Measurements from ENCODE around the gene PRDM15. TPM values are rescaled to one million over a fixed set of nuclear protein-coding genes. Genes with fewer than 3 reads are reported as not detected.
"Not testable (repeated sequence)": the region's sequence is repeated elsewhere in the genome, so short reads cannot be mapped to it uniquely, and the experiment has no call there.

Gene PRDM15
- total RNA-seq, 1 donor from 2014 or later = 16.2 TPM

DNA sequence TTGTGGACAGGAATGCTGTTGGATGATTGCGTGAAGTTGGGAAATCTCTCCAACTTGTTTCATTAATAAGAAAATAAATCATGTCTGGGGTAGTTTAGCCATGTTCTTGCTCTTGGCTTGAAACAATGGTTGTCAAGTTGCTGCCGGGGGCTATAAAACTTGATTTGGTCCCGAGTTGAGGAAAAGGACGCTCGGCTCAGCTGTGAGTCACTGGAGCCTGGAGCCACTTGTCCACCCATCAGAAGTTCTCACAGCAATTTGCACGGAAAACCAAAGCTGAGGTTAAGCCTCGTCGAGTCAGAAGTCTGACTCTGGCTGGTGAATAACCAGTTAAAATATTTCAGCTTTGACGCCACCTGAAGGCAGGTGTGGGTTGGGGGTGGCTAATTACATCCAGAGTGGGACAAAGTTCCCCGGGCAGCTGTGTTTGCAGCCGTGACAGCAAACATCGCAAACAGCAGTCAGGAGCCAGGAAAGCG, 92.6 kb downstream of the PRDM15 start:
- H3K27ac Mint-ChIP-seq = no peak overlapping the region
- DNase-seq (ENCODE audit: low spot score, unreplicated experiment) = no peak
- no peaks in the 10 kb centered on the region for H3K36me3 Mint-ChIP-seq (ENCODE audit: insufficient read depth)
- peaks cover 7% of the 10 kb centered on the region for H3K4me1 Mint-ChIP-seq (ENCODE audit: low read depth)
- H3K27me3 Mint-ChIP-seq = peaks cover 4% of the 10 kb centered on the region
- TF ChIP-seq, protein P1, sequence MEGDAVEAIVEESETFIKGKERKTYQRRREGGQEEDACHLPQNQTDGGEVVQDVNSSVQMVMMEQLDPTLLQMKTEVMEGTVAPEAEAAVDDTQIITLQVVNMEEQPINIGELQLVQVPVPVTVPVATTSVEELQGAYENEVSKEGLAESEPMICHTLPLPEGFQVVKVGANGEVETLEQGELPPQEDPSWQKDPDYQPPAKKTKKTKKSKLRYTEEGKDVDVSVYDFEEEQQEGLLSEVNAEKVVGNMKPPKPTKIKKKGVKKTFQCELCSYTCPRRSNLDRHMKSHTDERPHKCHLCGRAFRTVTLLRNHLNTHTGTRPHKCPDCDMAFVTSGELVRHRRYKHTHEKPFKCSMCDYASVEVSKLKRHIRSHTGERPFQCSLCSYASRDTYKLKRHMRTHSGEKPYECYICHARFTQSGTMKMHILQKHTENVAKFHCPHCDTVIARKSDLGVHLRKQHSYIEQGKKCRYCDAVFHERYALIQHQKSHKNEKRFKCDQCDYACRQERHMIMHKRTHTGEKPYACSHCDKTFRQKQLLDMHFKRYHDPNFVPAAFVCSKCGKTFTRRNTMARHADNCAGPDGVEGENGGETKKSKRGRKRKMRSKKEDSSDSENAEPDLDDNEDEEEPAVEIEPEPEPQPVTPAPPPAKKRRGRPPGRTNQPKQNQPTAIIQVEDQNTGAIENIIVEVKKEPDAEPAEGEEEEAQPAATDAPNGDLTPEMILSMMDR (IDR thresholded peaks at IDR 0.05; ENCODE audit: unreplicated experiment) = no peak
- peaks cover 3% of the 10 kb centered on the region for H3K9me3 Mint-ChIP-seq (ENCODE audit: low read depth)
- no peak overlapping the region for H3K4me3 Mint-ChIP-seq (ENCODE audit: low read depth)

DNA sequence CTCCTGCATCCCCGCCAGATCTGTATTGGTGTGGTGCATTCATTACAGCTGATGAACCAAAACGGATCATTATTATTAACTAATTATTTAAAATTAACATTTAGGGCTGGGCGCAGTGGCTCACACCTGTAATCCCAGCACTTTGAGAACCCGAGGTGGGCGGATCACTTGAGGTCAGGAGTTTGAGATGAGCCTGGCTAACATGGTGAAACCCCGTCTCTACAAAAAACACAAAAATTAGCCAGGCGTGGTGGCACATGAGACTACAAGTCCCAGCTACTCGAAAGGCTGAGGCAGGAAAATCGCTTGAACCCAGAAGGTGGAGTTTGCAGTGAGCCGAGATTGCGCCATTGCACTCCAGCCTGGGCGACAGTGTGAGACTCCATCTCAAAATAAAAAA, 93.9 kb downstream of the PRDM15 start:
- H3K4me1 Mint-ChIP-seq (ENCODE audit: low read depth); H3K27ac Mint-ChIP-seq; H3K27me3 Mint-ChIP-seq; DNase-seq (ENCODE audit: low spot score, unreplicated experiment); H3K4me3 Mint-ChIP-seq (ENCODE audit: low read depth); H3K9me3 Mint-ChIP-seq (ENCODE audit: low read depth); H3K36me3 Mint-ChIP-seq (ENCODE audit: insufficient read depth): not testable (repeated sequence)

DNA sequence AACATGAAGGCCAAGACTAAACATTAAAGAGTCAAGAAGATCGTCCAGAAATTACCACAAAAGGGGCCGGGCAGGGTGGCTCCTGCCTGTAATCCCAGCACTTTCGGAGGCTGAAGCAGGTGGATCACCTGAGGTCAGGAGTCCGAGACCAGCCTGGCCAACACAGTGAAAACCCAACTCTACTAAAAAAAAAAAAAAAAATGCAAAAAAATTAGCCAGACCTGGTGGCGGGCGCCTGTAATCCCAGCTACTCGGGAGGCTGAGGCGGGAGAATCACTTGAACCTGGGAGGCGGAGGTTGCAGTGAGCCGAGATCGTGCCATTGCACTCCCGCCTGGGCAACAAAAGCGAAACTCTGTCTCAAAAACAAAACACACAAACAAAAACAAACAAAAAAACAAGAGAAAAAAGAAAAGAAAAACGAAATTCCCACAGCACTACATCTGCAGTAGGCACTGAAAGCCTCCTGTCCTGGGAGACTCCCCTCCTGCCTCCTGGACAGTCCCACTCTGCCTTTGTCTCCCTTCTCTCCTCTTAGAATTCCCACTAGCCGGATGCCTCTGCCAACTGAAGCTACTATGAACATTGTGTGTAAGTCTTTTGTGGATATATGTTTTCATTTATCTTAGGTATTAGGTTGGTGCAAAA, 94.6 kb downstream of the PRDM15 start:
- no peak for DNase-seq (ENCODE audit: low spot score, unreplicated experiment)
- H3K27ac Mint-ChIP-seq = no peak overlapping the region
- H3K4me3 Mint-ChIP-seq (ENCODE audit: low read depth) = no peak overlapping the region
- no peaks in the 10 kb centered on the region for H3K36me3 Mint-ChIP-seq (ENCODE audit: insufficient read depth)
- H3K4me1 Mint-ChIP-seq (ENCODE audit: low read depth) = peaks cover 10% of the 10 kb centered on the region
- TF ChIP-seq, protein P1 (IDR thresholded peaks at IDR 0.05; ENCODE audit: unreplicated experiment) = no peak
- peaks cover 6% of the 10 kb centered on the region for H3K27me3 Mint-ChIP-seq
- H3K9me3 Mint-ChIP-seq (ENCODE audit: low read depth) = peaks cover 3% of the 10 kb centered on the region

DNA sequence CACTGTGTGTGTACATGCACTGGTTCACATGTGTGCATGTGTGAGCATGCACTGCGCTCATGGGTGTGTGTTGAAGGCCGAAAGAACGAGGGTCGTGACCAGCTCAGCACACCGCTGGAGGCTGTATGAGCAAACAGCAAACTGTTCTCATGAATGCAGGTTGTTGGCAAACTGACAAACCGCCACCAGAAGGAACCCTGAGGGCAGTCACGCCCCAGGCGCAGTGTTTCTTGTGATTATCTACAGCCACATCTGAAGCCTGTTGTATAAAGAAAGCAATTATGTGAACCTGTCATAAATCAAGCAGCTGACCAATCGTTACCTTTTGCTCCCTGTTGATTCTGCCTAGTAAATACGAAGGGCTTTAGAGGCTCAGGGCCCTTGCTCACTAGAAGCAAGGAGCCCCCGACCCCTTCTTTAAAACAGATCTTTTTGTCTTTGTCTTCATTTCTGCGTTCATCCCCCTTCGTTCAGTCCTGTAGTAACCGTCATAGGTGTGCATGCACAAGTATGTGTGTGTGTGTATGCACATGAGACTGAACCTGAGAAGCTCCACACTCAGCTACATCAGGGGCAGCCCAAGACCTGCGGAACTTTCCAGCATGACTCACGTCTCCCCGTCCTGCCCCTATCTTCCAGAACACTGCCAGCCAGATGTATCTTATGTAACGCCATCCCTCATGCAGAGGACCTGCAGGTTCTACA, 95.5 kb downstream of the PRDM15 start:
- peaks cover 3% of the 10 kb centered on the region for H3K9me3 Mint-ChIP-seq (ENCODE audit: low read depth)
- H3K4me3 Mint-ChIP-seq (ENCODE audit: low read depth) = no peak overlapping the region
- TF ChIP-seq, protein P1 (IDR thresholded peaks at IDR 0.05; ENCODE audit: unreplicated experiment) = no peak
- peaks cover 6% of the 10 kb centered on the region for H3K27me3 Mint-ChIP-seq
- no peaks in the 10 kb centered on the region for H3K36me3 Mint-ChIP-seq (ENCODE audit: insufficient read depth)
- no peak for DNase-seq (ENCODE audit: low spot score, unreplicated experiment)
- H3K4me1 Mint-ChIP-seq (ENCODE audit: low read depth) = peaks cover 14% of the 10 kb centered on the region
- peak overlapping the region; percentile 75 for H3K27ac Mint-ChIP-seq

DNA sequence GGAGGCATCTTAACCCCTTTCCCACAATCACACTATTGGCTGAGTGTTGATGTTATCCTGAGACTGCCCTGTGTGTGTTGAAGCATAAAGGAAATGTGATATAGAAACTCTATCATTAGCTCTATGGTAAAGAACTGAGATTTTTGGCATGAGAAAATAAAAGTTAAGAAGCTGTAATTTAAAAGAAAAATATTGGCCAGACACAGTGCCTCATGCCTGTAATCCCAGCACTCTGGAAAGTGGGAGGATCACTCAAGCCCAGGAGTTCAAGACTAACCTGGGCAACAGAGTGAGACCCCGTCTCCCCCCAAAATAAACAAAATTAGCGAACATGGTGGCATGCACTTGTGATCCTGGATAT, 98.1 kb downstream of the PRDM15 start:
- DNase-seq (ENCODE audit: low spot score, unreplicated experiment) = no peak
- TF ChIP-seq, protein P1 (IDR thresholded peaks at IDR 0.05; ENCODE audit: unreplicated experiment) = no peak
- Mint-ChIP-seq H3K4me3 (ENCODE audit: low read depth) (no peak overlapping the region), H3K9me3 (ENCODE audit: low read depth) (no peaks in the 10 kb centered on the region), H3K27me3 (peaks cover 3% of the 10 kb centered on the region), H3K27ac (no peak overlapping the region), H3K36me3 (ENCODE audit: insufficient read depth) (no peaks in the 10 kb centered on the region), H3K4me1 (ENCODE audit: low read depth) (peaks cover 22% of the 10 kb centered on the region)

All from progenitor cell of endocrine pancreas (in vitro differentiated cells).